ENCODE results near the gene GOT1. TPM values are rescaled to one million over a fixed set of nuclear protein-coding genes. Genes with fewer than 3 reads are reported as not detected.

Gene GOT1
- total RNA-seq, 1 donor from 2014 or later = 30.2 TPM

GRCh38 chr10:99433378-99434020 lies 3.1 kb upstream of the GOT1 start:
- intact Hi-C loops (cut with micrococcal nuclease) = loop anchor here (5.0 to 10.0 kb wide), 3 partner anchors 571 to 1936 kb away; partner anchors contain the start of genes DNMBP, MMS19, SLF2 and UBTD1

DNA sequence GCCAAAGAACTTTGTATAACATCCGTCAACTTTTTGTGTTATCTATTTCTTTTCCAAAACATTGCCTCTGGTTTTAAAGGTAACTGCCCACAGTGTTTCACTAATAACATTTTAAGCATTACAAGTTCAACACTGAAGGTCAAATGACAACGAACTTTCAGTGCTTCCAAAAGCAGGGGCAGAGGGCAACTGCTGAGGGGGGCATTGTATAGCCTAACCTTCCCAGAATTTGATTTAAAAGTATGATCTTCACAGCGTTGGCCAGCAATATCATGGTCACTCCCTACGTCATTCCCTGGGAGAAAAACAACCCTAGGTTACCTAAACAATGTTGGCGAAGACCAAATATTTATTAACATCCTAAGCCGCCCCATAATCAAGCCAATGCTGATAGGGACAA lies 2.5 kb upstream of the GOT1 start:
- intact Hi-C loops (cut with micrococcal nuclease) = loop anchor here (5.0 to 10.0 kb wide), 3 partner anchors 572 to 1936 kb away; partner anchors contain the start of genes DNMBP, MMS19, SLF2 and UBTD1

- intact Hi-C loops (cut with micrococcal nuclease) = loop anchor here (5.0 to 10.0 kb wide), 3 partner anchors 573 to 1935 kb away; partner anchors contain the start of genes DNMBP, MMS19, SLF2 and UBTD1
These were observed 1.6 kb upstream of the GOT1 start for GRCh38 chr10:99432047-99432446.

DNA sequence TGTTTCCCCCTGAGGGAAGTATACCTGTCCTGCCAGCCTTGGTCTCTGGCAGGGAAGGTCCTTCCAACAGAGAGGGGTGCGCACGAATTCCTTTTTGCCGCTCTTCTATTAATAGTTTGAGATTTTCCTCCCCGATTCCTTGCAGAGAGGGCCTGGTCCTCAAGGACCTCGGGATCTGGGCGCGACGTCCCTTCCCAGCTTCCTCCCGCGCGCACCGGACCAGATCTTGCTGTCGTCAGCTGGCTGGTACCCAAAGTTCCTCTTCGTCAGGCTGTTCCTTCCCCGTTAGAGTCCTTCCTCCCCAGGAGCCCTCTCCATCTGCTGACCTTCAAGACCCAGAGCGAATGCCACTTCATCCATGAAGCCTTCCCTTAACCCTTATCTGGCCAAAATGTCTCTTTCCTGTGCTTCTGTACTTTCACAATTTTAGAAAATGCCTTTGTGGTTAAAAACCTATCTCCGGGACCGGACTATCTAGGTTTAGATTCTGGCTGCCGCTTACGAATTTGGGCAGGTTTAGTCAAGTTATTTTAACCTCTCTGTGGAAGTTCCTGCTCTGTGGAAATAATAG lies 851 bp upstream of the GOT1 start:
- intact Hi-C loops (cut with micrococcal nuclease) = loop anchor here (5.0 to 10.0 kb wide), 3 partner anchors 574 to 1934 kb away; partner anchors contain the start of genes DNMBP, MMS19, SLF2 and UBTD1

DNA sequence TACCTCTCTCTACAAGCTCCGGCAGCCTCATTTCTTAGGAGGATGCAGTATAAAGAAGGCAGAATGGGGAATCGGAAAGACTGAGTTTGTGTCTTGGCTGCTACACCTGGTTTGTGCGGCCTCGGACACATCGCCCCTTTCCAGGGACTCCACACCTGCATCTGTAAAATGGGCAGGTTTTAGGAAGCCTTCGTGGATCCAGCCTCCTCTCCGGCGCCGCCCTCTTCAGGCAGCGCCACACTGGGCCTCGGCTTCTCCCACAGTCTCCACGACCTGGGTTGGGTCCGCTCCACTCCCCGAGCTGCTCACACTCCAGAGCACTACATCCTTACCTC lies 341 bp downstream of the GOT1 start:
- intact Hi-C loops (cut with micrococcal nuclease) = loop anchor here (1.0 to 10.0 kb wide), 12 partner anchors 38 to 1933 kb away; partner anchors contain the start of genes COX15, CUTC, DNMBP and ENTPD7

- intact Hi-C loops (cut with micrococcal nuclease) = loop anchor here (1.0 to 10.0 kb wide), 12 partner anchors 37 to 1932 kb away; partner anchors contain the start of genes COX15, CUTC, DNMBP and ENTPD7
These were observed 818 bp downstream of the GOT1 start for GRCh38 chr10:99429517-99430095.

- intact Hi-C loops (cut with micrococcal nuclease) = no loop called here
These were observed 2.7 kb downstream of the GOT1 start for GRCh38 chr10:99427566-99428190.

DNA sequence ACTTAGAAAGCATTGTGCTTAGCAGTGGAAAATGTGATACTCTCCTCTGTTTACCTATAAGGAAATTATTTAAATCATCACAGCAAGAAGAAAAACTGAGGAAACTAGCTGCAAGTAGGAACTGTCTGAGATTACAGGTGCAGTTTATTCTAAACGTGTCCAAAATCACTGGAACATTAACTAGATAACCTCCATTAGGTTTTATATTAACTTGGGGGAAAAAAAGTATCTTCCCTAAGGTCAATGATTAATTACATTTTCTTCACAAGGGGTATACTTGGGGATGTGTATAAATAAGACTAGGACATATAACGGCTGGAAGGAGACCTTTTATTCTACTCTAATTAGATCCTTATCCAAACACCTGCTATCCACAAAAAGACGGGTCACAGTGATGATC lies 3.7 kb downstream of the GOT1 start:
- intact Hi-C loops (cut with micrococcal nuclease) = no loop called here

- intact Hi-C loops (cut with micrococcal nuclease) = no loop called here
These were observed 5.2 kb downstream of the GOT1 start for GRCh38 chr10:99425204-99425603.

- intact Hi-C loops (cut with micrococcal nuclease) = no loop called here
These were observed 5.8 kb downstream of the GOT1 start for GRCh38 chr10:99424656-99425055.

GRCh38 chr10:99422529-99423096 lies 7.8 kb downstream of the GOT1 start:
- intact Hi-C loops (cut with micrococcal nuclease) = no loop called here

DNA sequence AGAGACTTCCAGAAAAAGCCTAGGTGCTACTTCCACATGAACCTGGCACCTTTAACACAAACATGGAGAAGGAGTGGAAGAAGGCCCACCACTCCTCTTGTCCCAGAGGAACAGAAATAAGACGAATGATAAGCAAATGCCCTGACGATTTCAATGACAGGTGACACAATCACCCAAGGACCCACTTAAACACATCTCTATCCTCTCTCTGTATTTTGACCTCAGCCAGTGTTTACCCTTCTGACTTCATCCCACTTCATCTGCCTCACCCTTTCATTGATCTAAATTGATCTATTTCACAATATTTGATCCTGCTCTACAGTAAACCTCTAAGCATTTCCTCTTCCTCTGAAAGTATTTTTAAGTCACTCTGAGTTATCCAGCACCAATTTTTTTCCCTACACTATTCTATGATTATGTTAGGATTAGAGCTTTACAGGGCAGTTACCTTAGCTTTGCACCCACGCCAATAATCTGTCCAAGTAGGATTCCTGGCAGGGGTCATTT lies 9.1 kb downstream of the GOT1 start:
- intact Hi-C loops (cut with micrococcal nuclease) = no loop called here

DNA sequence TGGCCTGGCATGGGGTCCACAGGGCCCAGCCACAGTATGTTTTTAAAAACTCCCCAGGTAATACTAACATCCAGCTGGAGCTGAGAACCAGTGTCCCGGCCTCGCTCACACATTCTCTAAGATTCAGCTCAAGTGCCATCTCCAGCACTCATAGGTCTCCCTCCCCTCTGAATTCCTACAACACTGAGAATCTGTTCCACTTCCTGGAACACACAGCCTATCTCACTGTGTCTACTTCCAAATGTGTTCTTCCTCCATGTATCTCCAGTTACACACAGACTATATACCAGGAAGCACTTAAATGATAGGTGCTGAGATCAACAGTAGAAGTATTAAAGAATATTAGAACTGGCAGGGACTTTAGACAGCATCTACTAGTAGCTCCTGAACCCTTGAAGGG lies 10.7 kb downstream of the GOT1 start:
- intact Hi-C loops (cut with micrococcal nuclease) = no loop called here

DNA sequence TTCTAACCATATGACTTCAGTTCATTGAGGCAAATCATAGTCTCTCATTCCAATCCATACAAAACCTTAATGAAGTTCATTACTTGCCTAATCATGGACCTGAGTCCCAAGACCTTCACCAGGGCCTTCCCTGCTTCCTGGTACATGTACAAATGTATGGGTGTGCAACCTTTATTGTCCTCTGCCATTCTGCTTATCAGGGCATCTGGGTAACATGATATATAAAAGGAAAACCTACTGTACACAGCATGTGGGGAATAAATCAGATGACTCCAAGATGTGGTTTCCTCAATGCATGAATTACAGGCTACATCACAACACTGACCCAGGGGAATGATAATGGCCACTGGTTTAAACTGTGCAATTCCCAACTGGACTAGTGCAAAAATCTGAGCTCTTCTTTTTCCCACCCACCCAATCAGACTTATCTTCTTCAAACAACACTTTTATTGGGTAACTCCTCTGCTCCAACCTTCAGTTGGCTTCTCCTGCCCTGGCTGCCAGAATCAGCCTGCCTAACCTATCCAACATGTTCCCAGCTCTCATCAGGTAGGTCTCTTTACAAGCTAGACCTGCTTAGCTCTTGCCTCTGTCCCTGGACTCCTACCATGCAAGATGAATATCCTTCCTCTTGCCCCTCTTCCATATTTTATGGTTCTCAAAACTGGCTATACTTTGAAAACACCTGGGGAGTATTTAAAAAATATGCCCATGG lies 11.4 kb downstream of the GOT1 start:
- intact Hi-C loops (cut with micrococcal nuclease) = no loop called here

DNA sequence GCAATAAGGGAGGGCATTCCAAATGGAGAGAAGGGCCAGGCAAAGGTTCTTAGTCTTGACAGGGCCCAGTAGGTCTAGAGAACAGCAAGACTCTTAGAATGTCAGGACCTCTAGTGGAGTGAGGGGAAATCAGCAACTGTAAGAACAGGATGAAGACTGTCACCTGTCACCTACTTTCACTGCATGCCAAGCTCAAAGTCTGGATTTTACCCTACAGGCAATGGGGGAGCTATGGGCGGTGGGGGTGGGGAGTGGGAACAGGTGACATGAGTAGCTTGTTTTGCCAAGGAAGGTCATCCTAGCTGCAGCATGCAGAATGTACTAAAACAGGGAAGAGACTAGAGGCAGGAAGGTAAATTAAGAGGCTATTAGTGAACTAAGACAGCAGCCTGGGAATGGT lies 18.3 kb downstream of the GOT1 start:
- intact Hi-C loops (cut with micrococcal nuclease) = no loop called here

GRCh38 chr10:99411546-99411945 lies 18.9 kb downstream of the GOT1 start:
- intact Hi-C loops (cut with micrococcal nuclease) = no loop called here

DNA sequence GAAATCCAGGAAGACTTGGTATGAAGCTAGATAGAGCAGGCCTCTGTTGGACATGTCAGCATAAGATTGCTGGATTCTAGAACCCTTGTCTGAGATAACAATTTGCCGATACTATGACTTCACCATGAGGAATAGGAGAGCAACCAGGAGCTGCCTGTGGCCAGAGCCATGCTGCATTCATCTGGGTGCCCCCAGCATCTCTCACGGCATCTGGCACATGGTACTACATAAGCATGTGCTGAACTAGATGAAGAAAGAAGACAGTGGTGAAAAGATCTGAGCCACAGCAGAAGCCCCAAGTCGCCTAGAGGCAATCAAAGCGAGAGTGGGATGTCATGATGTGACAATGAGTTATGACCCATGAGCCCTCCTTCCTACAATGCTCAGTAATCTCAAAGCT lies 19.5 kb downstream of the GOT1 start:
- intact Hi-C loops (cut with micrococcal nuclease) = no loop called here

DNA sequence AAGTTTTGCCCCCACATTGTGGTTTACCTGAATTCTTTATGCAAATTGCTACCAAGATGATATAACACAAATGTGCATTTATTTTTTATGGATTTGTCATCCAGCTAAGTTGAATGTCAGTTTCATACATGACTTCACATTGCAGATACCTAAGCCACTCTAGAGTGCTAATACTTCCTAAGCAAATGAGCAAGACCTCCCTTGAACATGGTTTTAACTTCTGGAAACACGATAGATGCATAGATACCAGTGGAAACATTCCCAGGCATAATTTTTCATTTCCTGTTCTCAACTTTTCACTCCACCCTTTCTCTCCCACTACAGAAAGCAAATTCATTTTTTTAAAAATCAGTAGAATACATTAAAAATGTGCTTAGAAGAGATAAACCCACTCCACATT lies 20.3 kb downstream of the GOT1 start:
- intact Hi-C loops (cut with micrococcal nuclease) = no loop called here

DNA sequence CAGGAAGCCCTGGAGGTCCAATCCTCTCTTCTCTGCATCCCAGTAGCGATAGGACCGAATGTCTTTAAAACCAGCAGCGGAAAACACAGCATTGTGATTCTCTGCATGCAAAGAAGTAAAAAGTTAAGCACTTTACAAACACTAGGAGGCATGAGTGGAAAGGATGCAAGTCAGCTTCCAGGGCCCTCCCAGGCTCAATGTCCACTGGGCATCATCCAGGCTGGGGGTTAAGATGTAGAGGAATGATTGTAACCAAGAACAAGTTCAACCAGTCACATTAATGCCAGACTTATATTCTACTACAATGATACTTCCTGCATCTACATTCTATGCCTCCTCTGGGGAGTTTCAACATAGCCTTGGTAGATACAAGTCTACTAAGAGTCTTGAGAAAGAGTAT lies 24.3 kb downstream of the GOT1 start:
- intact Hi-C loops (cut with micrococcal nuclease) = no loop called here

GRCh38 chr10:99403674-99404073 lies 26.8 kb downstream of the GOT1 start:
- intact Hi-C loops (cut with micrococcal nuclease) = no loop called here

DNA sequence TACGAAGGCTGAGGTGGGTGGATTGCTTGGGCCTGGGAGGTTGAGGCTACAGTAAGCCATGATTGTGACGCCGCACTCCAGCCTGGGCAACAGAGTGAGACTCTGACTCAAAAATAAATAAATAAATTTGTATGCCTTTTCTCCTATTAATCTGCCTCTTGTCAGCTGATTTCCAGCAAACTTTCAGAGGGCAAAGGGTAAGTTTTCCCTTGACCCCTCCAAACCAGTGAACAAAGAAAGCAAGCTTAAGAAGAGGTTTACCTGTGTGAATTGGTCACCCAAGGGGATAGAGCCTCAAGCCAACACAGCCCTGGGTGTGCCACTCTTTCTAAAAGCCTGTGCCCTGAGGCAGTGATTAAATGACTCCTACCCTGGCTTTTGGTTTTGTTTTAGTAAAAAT lies 30.8 kb downstream of the GOT1 start:
- intact Hi-C loops (cut with micrococcal nuclease) = no loop called here
